Neural progenitor cell (in vitro differentiated cells): ENCODE results near the gene TJP1.

ENCODE experiments used
- CTCF ChIP-seq: fragments of 200-600 bp; sonication (generic); IDR thresholded peaks from 2 replicates; pipeline ENCODE4 v1.5.1; 2017; ENCODE audit warnings: antibody characterized with exemption, mild to moderate bottlenecking
- EZH2 ChIP-seq: fragments of 200-600 bp; sonication (generic); IDR thresholded peaks from 2 replicates; pipeline ENCODE4 v1.6.1; 2017; ENCODE audit warnings: antibody characterized with exemption, mild to moderate bottlenecking, moderate library complexity
- EZH2phosphoT487 ChIP-seq: fragments of 200-600 bp; sonication (generic); IDR thresholded peaks from 2 replicates; pipeline ENCODE4 v1.6.1; 2017; ENCODE audit warnings: antibody characterized with exemption

DNA sequence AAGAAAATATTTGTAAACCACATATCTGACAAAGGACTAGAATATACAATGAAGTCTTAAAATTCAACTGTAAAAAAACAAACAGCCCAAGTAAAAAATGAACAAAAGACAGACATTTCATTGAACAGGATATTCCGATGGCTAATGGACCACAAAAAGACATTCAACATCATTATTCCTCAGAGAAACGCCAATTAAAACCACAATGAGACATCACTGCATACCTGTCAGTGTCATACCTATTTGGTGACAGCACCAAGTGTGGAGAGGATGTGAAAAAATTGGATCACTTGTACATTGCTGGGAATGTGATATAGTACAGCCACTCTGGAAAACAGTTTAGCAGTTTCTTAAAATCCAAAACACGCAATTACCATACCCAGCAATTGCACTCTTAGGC is 29.9 kb upstream of the TJP1 start:
- TF ChIP-seq CTCF: no peak
- TF ChIP-seq EZH2phosphoT487: no peak
- no peak for TF ChIP-seq EZH2
